HCT116 (cell line): Measurements from ENCODE around the gene MALRD1.

Experiments used
- CTCF ChIP-seq, 3 experiments: fragments of 200-600 bp in 1 of 3; sonication (generic) in 1 of 3; IDR thresholded peaks in 2 of 3; conservative IDR thresholded peaks in 1 of 3; 2 replicates each; pipeline ENCODE4 v1.5.1; 2012 to 2017; ENCODE audit warnings: low read depth in 2 of 3, low read length in 2 of 3, antibody characterized with exemption in 1 of 3, borderline replicate concordance in 1 of 3, control low read depth in 1 of 3, mild to moderate bottlenecking in 1 of 3, mixed read lengths in 1 of 3, mixed run types in 1 of 3, moderate library complexity in 1 of 3; ENCODE audit not compliant: insufficient read depth in 1 of 3
- ELF1 ChIP-seq: IDR thresholded peaks from 2 replicates; pipeline ENCODE4 v1.6.1; 2012; ENCODE audit warnings: low read depth, borderline replicate concordance
- EZH2 ChIP-seq: fragments of 200-600 bp; sonication (generic); IDR thresholded peaks from 2 replicates; pipeline ENCODE4 v1.6.1; 2017; ENCODE audit warnings: antibody characterized with exemption, mixed run types
- EZH2phosphoT487 ChIP-seq: fragments of 200-600 bp; IDR thresholded peaks from 2 replicates; pipeline ENCODE4 v1.6.1; 2018; ENCODE audit warnings: antibody characterized with exemption, borderline replicate concordance
- JUND ChIP-seq: IDR thresholded peaks from 2 replicates; pipeline ENCODE4 v1.6.1; 2012
- MAX ChIP-seq: IDR thresholded peaks from 2 replicates; pipeline ENCODE4 v1.6.1; 2012
- POLR2A ChIP-seq: IDR thresholded peaks from 2 replicates; pipeline ENCODE4 v1.7.0; 2011; ENCODE audit warnings: borderline replicate concordance; ENCODE audit not compliant: insufficient read depth, insufficient read length; ENCODE audit errors: extremely low read depth
- POLR2AphosphoS5 ChIP-seq: IDR thresholded peaks from 2 replicates; pipeline ENCODE4 v1.6.1; 2011; ENCODE audit warnings: mild to moderate bottlenecking, low read depth, low read length, moderate library complexity
- RAD21 ChIP-seq: IDR thresholded peaks from 2 replicates; pipeline ENCODE4 v1.6.1; 2012; ENCODE audit warnings: low read depth, mild to moderate bottlenecking
- REST ChIP-seq: IDR thresholded peaks from 2 replicates; pipeline ENCODE4 v1.6.1; 2012; ENCODE audit warnings: low read depth
- SP1 ChIP-seq: IDR thresholded peaks from 2 replicates; pipeline ENCODE4 v1.6.1; 2012; ENCODE audit warnings: low read depth
- TCF7L2 ChIP-seq: IDR thresholded peaks from 2 replicates; pipeline ENCODE4 v1.7.0; 2011; ENCODE audit warnings: borderline replicate concordance, inconsistent platforms; ENCODE audit not compliant: insufficient read depth, insufficient read length; ENCODE audit errors: extremely low read depth
- YY1 ChIP-seq: IDR thresholded peaks from 2 replicates; pipeline ENCODE4 v1.6.1; 2011; ENCODE audit warnings: low read length, low read depth, moderate library complexity, mild to moderate bottlenecking; ENCODE audit not compliant: insufficient replicate concordance; ENCODE audit errors: extremely low read depth
- ZFX ChIP-seq: fragments of 450-650 bp; IDR thresholded peaks from 2 replicates; pipeline ENCODE4 v1.6.1; 2017

- no peak for TF ChIP-seq CTCF (IDR thresholded peaks at IDR 0.05 in 2 of 3, conservative IDR thresholded peaks at IDR 0.05 in 1 of 3; ENCODE audit: borderline replicate concordance in 1 of 3, insufficient read depth in 1 of 3, low read depth in 2 of 3, low read length in 2 of 3)
- TF ChIP-seq EZH2phosphoT487, result no peak
- TF ChIP-seq POLR2A, result no peak
- no peak for TF ChIP-seq YY1
- no peak for TF ChIP-seq SP1
- no peak for TF ChIP-seq EZH2
- TF ChIP-seq TCF7L2, result no peak
- TF ChIP-seq POLR2AphosphoS5, result no peak
- no peak for TF ChIP-seq REST
- no peak for TF ChIP-seq ELF1
- no peak for TF ChIP-seq ZFX
- no peak for TF ChIP-seq RAD21
- no peak for TF ChIP-seq MAX
- TF ChIP-seq JUND, result no peak
Observed at GRCh38 chr10:19098803-19099202, 50.2 kb downstream of the MALRD1 start.
